AG04450 (cell line): ENCODE measurements around the gene EIF4E1B. TPM values are rescaled to one million over a fixed set of nuclear protein-coding genes. Genes with fewer than 3 reads are reported as not detected.

Experiments used
- CTCF ChIA-PET: fragments of 300-600, 350-600 bp; formaldehyde crosslinking; extraction: SDS; loops from one replicate; lab custom pipeline; 2022; ENCODE audit warnings: antibody characterized with exemption, inconsistent platforms; lab: Charles Lee
- POLR2A ChIA-PET: fragments of 350-600 bp; formaldehyde crosslinking; extraction: SDS; loops from one replicate; lab custom pipeline; 2021; ENCODE audit warnings: antibody characterized with exemption, inconsistent platforms; lab: Yijun Ruan, JAX
- DNase-seq: peaks from one replicate; pipeline ENCODE4 v3.0.0-alpha.2; 2011; ENCODE audit warnings: low read depth, low spot score
- H3K27ac ChIP-seq: one replicate; pipeline ENCODE4 v1.5.1; 2012; ENCODE audit warnings: low read depth, low read length, control low read depth
- H3K27me3 ChIP-seq: one replicate; pipeline ENCODE4 v1.6.0; 2012; ENCODE audit warnings: low read length; ENCODE audit not compliant: control insufficient read depth, insufficient read depth
- H3K4me3 ChIP-seq: 2 replicates; pipeline ENCODE4 v1.5.1; 2011; ENCODE audit warnings: mild to moderate bottlenecking, low read depth, low read length, control low read depth
- H3K9me3 ChIP-seq: 2 replicates; pipeline ENCODE4 v1.5.1; 2012; ENCODE audit warnings: low read length; ENCODE audit not compliant: control insufficient read depth, insufficient read depth
- CTCF ChIP-seq: IDR thresholded peaks from 2 replicates; pipeline ENCODE4 v1.5.1; 2011; ENCODE audit warnings: low read depth, low read length, control low read depth, inconsistent platforms
- polyA minus RNA-seq: library from RNA; depleted of rRNA, polyadenylated mRNA; stranded (reverse); fragments of >200 nt; gene quantifications from 2 replicates; pipeline ENCODE4 v1.2.3, GENCODE V29; 2011; rRNA and poly(A)+ RNA removed
- polyA plus RNA-seq: library from polyadenylated mRNA; depleted of rRNA; stranded (reverse); fragments of >200 nt; gene quantifications from 2 replicates; pipeline ENCODE4 v1.2.3, GENCODE V29; 2011; rRNA removed

EIF4E1B gene
- polyA plus RNA-seq, result not detected in 2 replicates
- polyA minus RNA-seq, result not detected in 2 replicates

- ChIA-PET POLR2A (interaction anchor here (0.7 to 1.7 kb wide), 3 partner anchors 8 to 93 kb away, joined by 3 to 9 read pairs (median 5); partner anchors contain the start of genes RNF44 and TSPAN17), CTCF (interaction anchor here (0.7 to 1.9 kb wide), 6 partner anchors 11 to 213 kb away, joined by 3 to 10 read pairs (median 6); partner anchors contain the start of genes CLTB and TSPAN17)
- TF ChIP-seq CTCF, result no peak
- no peak for DNase-seq
- peak within 1 kb of the TSS; percentile 56 for H3K4me3 ChIP-seq
- no peaks in the 10 kb centered on the region for H3K9me3 ChIP-seq
- peaks cover 64% of the 10 kb centered on the region for H3K27me3 ChIP-seq
- H3K27ac ChIP-seq, result no peak within 1 kb of the TSS
Measured at GRCh38 chr5:176629853-176630680, at the start of gene EIF4E1B, which contains the start of gene SNCB. EIF4E1B (plus strand) TSS chr5:176630675; CDS start chr5:176642788, 12,113 bp downstream. SNCB (minus strand) TSS chr5:176630534; CDS start chr5:176629654, 880 bp downstream.

GRCh38 chr5:176581361-176581760 lies 49.1 kb upstream of the EIF4E1B start:
- CTCF ChIA-PET, result no interaction called here

GRCh38 chr5:176583076-176583475 lies 47.4 kb upstream of the EIF4E1B start:
- DNase-seq, result no peak
- Histone ChIP-seq H3K4me3 (no peak overlapping the region), H3K27me3 (no peaks in the 10 kb centered on the region), H3K27ac (no peak overlapping the region), H3K9me3 (peaks cover 29% of the 10 kb centered on the region)
- TF ChIP-seq CTCF, result no peak
- ChIA-PET POLR2A (no interaction called here), CTCF (interaction anchor here (1.4 kb wide), 1 partner anchor 9 kb away, joined by 4 read pairs; no protein-coding TSS in a partner anchor)

More at GRCh38 chr5:176581361-176581760, 49.1 kb upstream of the EIF4E1B start:
- no peak for DNase-seq
- POLR2A ChIA-PET, result no interaction called here
- H3K4me3 ChIP-seq, result no peak overlapping the region
- peaks cover 25% of the 10 kb centered on the region for H3K9me3 ChIP-seq
- H3K27ac ChIP-seq, result no peak overlapping the region
- H3K27me3 ChIP-seq, result no peaks in the 10 kb centered on the region
- TF ChIP-seq CTCF, result no peak

- ChIA-PET CTCF (interaction anchor here (1.3 to 4.2 kb wide), 2 partner anchors 14 to 70 kb away, joined by 3 to 21 read pairs; no protein-coding TSS in a partner anchor), POLR2A (interaction anchor here (0.7 kb wide), 1 partner anchor 1013 kb away, joined by 3 read pairs; no protein-coding TSS in a partner anchor)
- H3K9me3 ChIP-seq, result peaks cover 36% of the 10 kb centered on the region
- H3K4me3 ChIP-seq, result no peak overlapping the region
- no peaks in the 10 kb centered on the region for H3K27me3 ChIP-seq
- H3K27ac ChIP-seq, result no peak overlapping the region
- DNase-seq, result no peak
- TF ChIP-seq CTCF, result no peak
Measured at GRCh38 chr5:176587398-176587797, 43.1 kb upstream of the EIF4E1B start.

GRCh38 chr5:176588297-176588696 lies 42.2 kb upstream of the EIF4E1B start:
- ChIA-PET CTCF (interaction anchor here (4.2 kb wide), 1 partner anchor 15 kb away, joined by 21 read pairs; no protein-coding TSS in a partner anchor), POLR2A (no interaction called here)

More at GRCh38 chr5:176588297-176588696, 42.2 kb upstream of the EIF4E1B start:
- TF ChIP-seq CTCF, result no peak
- Histone ChIP-seq H3K4me3 (no peak overlapping the region), H3K27me3 (no peaks in the 10 kb centered on the region), H3K9me3 (peaks cover 36% of the 10 kb centered on the region), H3K27ac (no peak overlapping the region)
- no peak for DNase-seq
